ENCODE data around the gene GALNT4. TPM values are rescaled to one million over a fixed set of nuclear protein-coding genes. Genes with fewer than 3 reads are reported as not detected.

GALNT4 gene
- total RNA-seq, 2 experiments from 2014 or later, result 5.4 to 5.7 TPM

DNA sequence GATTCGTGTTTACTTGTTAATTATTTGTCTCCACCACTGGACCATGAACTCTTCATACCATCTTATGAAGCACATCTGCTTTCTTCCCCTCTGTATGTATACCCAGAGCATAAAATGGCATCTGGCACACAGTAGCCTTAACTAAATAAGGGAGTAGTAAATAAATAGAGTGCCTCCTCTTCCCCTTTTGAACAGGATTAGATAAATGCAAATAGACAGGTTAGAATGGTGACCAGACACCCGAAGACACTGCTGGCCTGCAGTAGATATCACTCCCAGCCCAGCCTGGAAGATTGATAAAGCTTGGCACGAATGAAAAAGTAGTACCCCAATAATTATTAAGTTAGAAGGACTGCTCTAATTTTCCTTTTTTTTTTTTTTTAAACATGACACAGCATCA lies 6.9 kb downstream of the GALNT4 start:
- no peak overlapping the region for H3K4me3 Mint-ChIP-seq
- DNase-seq, result no peak
- H3K36me3 Mint-ChIP-seq, result peaks cover 12% of the 10 kb centered on the region
- H3K4me1 Mint-ChIP-seq, result peaks cover 29% of the 10 kb centered on the region
- no peaks in the 10 kb centered on the region for H3K9me3 Mint-ChIP-seq
- no peaks in the 10 kb centered on the region for H3K27me3 Mint-ChIP-seq
- H3K27ac Mint-ChIP-seq, result no peak overlapping the region

DNA sequence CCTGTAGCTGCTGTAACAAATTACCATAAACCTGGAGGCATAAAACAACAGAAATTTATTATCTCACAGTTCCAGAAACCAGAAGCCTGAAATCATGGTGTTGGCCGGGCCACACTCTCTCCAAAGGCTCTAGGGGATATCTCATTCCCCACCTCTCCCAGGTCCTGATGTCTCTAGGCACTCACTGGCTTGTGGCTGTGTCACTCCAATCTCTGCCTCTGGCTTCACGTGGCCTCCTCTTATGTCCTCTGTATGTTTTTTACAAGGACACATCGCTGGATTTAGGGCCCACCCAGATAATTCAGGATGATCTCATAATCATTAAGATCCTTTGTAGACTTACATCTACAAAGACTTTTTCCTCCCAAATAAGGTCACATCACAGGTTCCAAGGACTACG lies 8.0 kb downstream of the GALNT4 start:
- H3K9me3 Mint-ChIP-seq, result no peaks in the 10 kb centered on the region
- H3K36me3 Mint-ChIP-seq, result peaks cover 8% of the 10 kb centered on the region
- DNase-seq, result no peak
- H3K4me1 Mint-ChIP-seq, result peaks cover 23% of the 10 kb centered on the region
- H3K27me3 Mint-ChIP-seq, result no peaks in the 10 kb centered on the region
- H3K4me3 Mint-ChIP-seq, result no peak overlapping the region
- H3K27ac Mint-ChIP-seq, result no peak overlapping the region

DNA sequence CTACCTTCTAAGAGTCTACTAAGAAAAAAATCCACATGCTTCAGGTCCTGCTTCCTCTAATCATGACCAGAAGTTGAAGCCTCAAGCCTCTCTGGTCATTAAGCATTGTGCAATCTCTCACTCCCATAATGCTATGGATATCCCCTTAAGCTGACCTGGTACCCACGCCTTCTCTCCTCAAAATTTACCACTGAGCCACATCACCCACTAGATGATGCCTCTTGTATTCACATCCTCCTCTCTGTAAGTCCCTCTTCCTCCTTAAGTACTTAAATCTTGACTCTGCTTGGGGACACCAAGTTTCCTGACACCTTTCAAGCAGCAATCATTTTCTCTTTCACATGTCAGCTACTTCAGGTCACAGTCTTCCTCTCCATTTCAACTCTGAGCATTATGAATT lies 9.8 kb downstream of the GALNT4 start:
- Mint-ChIP-seq H3K4me1 (peaks cover 20% of the 10 kb centered on the region), H3K27ac (no peak overlapping the region), H3K4me3 (no peak overlapping the region), H3K36me3 (peaks cover 6% of the 10 kb centered on the region), H3K9me3 (no peaks in the 10 kb centered on the region), H3K27me3 (no peaks in the 10 kb centered on the region)
- no peak for DNase-seq

- Mint-ChIP-seq H3K9me3 (no peaks in the 10 kb centered on the region), H3K4me3 (no peak overlapping the region), H3K36me3 (peaks cover 6% of the 10 kb centered on the region), H3K4me1 (peaks cover 16% of the 10 kb centered on the region), H3K27me3 (no peaks in the 10 kb centered on the region), H3K27ac (no peak overlapping the region)
- DNase-seq, result no peak
Measured at GRCh38 chr12:89513544-89513943, 11.1 kb downstream of the GALNT4 start.

DNA sequence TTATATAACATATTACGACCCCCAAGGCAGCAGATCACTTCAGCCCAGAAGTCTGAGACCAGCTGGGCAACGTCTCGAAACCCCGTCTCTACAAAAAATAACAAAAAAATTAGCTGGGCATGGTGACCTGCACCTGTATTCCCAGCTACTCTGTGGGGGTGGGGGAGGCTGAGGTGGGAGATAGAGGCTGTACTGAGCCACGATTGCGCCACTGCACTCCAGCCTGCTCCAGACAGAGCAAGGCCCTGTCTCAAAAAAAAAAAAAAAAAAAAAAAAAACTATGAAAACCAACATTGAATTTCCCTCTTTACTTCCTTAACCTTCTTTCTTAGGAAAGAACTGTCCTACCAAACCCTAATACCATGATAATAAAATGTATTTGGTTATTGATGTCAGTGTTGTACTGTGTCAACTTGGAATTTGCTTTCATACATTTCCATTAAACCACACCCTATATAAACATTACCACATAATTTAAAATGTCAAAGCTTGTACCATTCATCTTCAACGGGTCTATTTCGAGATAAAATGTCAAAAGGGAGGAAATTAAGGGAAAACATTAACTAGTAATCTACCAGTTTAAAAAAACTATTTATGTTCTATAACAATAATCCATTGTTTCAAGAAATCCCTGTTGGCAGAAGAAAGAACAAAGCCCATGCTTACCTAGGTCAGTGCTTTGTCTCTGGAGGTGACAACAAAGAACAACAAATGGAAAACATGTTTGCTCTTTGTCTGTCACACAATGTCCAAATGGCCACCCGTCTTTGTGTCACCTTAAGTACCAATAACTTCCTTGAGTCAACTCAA lies 17.4 kb downstream of the GALNT4 start:
- Mint-ChIP-seq H3K27me3 (no peaks in the 10 kb centered on the region), H3K36me3 (peaks cover 8% of the 10 kb centered on the region), H3K9me3 (no peaks in the 10 kb centered on the region), H3K4me3 (no peak overlapping the region), H3K4me1 (peaks cover 11% of the 10 kb centered on the region), H3K27ac (no peak overlapping the region)
- no peak for DNase-seq

DNA sequence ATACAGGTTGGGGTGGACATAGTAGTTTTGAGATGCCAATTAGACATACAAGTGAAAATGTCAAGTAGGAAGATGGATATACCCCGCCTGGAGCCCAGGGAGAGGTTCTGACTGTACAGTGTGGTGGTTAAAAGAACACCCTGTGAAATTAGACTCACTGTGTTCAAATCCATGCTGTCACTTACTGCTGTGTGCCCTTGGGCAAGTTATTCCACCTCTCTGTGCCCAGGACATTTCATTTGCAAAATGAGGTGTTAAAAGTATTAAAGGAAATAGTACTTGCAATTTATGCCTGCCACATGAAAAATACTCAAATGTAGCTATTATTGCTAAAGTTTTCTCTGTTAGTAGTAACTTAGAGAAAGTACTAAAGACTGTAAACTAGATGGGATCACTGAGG lies 18.5 kb downstream of the GALNT4 start:
- H3K36me3 Mint-ChIP-seq, result peaks cover 7% of the 10 kb centered on the region
- no peaks in the 10 kb centered on the region for H3K27me3 Mint-ChIP-seq
- DNase-seq, result no peak
- H3K27ac Mint-ChIP-seq, result no peak overlapping the region
- peaks cover 14% of the 10 kb centered on the region for H3K4me1 Mint-ChIP-seq
- no peak overlapping the region for H3K4me3 Mint-ChIP-seq
- H3K9me3 Mint-ChIP-seq, result no peaks in the 10 kb centered on the region

DNA sequence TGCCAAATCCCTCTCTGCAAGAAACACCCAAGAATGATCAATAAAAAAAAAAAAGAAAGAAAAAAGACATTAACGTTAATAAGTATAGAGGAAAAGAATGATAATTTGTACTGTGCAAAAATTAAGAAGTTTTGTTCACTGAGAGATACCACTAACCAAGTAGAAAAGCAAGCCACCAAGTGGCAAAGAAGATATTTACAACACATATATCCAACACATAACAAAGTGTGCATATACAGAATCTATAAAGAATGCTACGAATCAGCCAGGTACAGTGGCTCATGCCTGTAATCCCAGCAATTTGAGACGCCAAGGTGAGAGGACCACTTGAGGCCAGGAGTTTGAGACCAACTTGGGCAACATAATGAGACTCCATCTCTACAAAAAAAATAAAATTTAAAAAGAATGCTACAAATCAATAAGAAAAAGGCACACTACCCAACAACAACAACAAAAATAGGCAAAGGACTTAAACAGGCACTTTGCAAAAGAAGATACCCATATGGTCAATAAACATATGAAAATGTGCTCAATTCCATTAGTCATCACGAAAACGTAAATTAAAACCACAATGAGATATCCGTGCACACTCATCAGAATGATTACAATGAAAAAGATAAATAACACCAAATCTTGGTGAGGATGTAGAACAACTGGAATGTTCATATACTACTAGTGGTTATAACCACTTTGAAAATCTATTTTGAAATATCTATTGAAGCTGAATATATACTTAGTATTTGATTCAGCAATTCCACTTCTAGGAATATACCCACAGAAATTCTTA lies 19.8 kb downstream of the GALNT4 start:
- H3K4me1 Mint-ChIP-seq, result peaks cover 8% of the 10 kb centered on the region
- no peak for DNase-seq
- no peak overlapping the region for H3K27ac Mint-ChIP-seq
- H3K36me3 Mint-ChIP-seq, result peaks cover 7% of the 10 kb centered on the region
- no peak overlapping the region for H3K4me3 Mint-ChIP-seq
- H3K9me3 Mint-ChIP-seq, result no peaks in the 10 kb centered on the region
- H3K27me3 Mint-ChIP-seq, result no peaks in the 10 kb centered on the region

- H3K27me3 Mint-ChIP-seq, result no peaks in the 10 kb centered on the region
- no peaks in the 10 kb centered on the region for H3K9me3 Mint-ChIP-seq
- peaks cover 7% of the 10 kb centered on the region for H3K36me3 Mint-ChIP-seq
- peaks cover 6% of the 10 kb centered on the region for H3K4me1 Mint-ChIP-seq
- no peak overlapping the region for H3K4me3 Mint-ChIP-seq
- DNase-seq, result no peak
- no peak overlapping the region for H3K27ac Mint-ChIP-seq
Measured at GRCh38 chr12:89501793-89502192, 22.8 kb downstream of the GALNT4 start.

DNA sequence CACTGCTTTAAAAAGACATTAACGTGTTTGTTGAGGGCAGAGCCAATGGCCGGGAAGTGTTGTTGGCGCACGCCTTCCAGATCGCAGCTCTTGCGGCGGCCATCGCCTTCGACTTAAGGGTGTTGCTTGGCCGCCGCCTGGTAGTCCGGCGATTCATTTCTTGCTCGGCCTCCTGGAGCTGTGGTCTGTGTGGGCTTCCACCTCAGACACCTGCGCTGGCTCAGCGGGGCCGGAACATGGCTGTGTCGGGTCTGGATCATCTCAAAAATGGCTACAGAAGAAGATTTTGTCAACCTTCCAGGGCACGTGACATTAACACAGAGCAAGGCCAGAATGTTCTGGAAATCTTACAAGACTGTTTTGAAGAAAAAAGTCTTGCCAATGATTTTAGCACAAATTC lies 24.7 kb downstream of the GALNT4 start:
- no peaks in the 10 kb centered on the region for H3K9me3 Mint-ChIP-seq
- no peak overlapping the region for H3K4me3 Mint-ChIP-seq
- H3K27me3 Mint-ChIP-seq, result no peaks in the 10 kb centered on the region
- DNase-seq, result no peak
- no peak overlapping the region for H3K27ac Mint-ChIP-seq
- peaks cover 11% of the 10 kb centered on the region for H3K4me1 Mint-ChIP-seq
- peaks cover 11% of the 10 kb centered on the region for H3K36me3 Mint-ChIP-seq

DNA sequence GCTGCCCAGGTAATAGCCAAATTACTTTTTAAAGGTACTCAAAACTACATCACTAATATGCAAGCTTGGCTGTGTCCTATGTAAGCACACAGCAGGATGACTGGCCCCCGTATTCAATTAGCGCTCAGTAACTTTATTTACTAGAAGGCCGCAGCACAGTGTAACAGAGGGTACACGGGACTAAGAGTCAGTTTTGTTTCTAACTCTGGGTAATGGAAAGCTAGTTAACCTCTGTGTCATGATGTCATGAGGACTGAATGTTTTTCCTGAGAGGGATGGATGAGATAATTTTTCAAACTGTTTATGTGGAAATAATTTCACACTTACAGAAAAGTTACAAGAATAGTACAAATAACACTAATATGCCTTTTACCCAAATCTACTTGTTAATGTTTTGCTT lies 27.1 kb downstream of the GALNT4 start:
- Mint-ChIP-seq H3K4me1 (peaks cover 26% of the 10 kb centered on the region), H3K36me3 (peaks cover 16% of the 10 kb centered on the region), H3K4me3 (no peak overlapping the region), H3K9me3 (no peaks in the 10 kb centered on the region), H3K27me3 (no peaks in the 10 kb centered on the region), H3K27ac (no peak overlapping the region)
- no peak for DNase-seq

- Mint-ChIP-seq H3K36me3 (peaks cover 16% of the 10 kb centered on the region), H3K4me3 (no peak overlapping the region), H3K27ac (no peak overlapping the region), H3K4me1 (peaks cover 26% of the 10 kb centered on the region), H3K27me3 (no peaks in the 10 kb centered on the region), H3K9me3 (no peaks in the 10 kb centered on the region)
- DNase-seq, result no peak
Measured at GRCh38 chr12:89497005-89497404, 27.6 kb downstream of the GALNT4 start.

GRCh38 chr12:89494411-89495231 lies 30.0 kb downstream of the GALNT4 start:
- H3K36me3 Mint-ChIP-seq, result peaks cover 14% of the 10 kb centered on the region
- H3K27ac Mint-ChIP-seq, result peak overlapping the region; percentile 84
- H3K4me3 Mint-ChIP-seq, result peak overlapping the region; percentile 32
- peak; percentile 43 for DNase-seq
- no peaks in the 10 kb centered on the region for H3K27me3 Mint-ChIP-seq
- peaks cover 23% of the 10 kb centered on the region for H3K4me1 Mint-ChIP-seq
- H3K9me3 Mint-ChIP-seq, result no peaks in the 10 kb centered on the region

GRCh38 chr12:89493670-89494302 lies 30.8 kb downstream of the GALNT4 start:
- H3K9me3 Mint-ChIP-seq, result no peaks in the 10 kb centered on the region
- H3K27ac Mint-ChIP-seq, result no peak overlapping the region
- H3K36me3 Mint-ChIP-seq, result peaks cover 14% of the 10 kb centered on the region
- no peak overlapping the region for H3K4me3 Mint-ChIP-seq
- H3K4me1 Mint-ChIP-seq, result peaks cover 23% of the 10 kb centered on the region
- H3K27me3 Mint-ChIP-seq, result no peaks in the 10 kb centered on the region
- DNase-seq, result no peak

- Mint-ChIP-seq H3K9me3 (no peaks in the 10 kb centered on the region), H3K36me3 (peaks cover 14% of the 10 kb centered on the region), H3K27ac (no peak overlapping the region), H3K27me3 (no peaks in the 10 kb centered on the region), H3K4me3 (no peak overlapping the region), H3K4me1 (peaks cover 23% of the 10 kb centered on the region)
- DNase-seq, result no peak
Measured at GRCh38 chr12:89492883-89493282, 31.7 kb downstream of the GALNT4 start.

DNA sequence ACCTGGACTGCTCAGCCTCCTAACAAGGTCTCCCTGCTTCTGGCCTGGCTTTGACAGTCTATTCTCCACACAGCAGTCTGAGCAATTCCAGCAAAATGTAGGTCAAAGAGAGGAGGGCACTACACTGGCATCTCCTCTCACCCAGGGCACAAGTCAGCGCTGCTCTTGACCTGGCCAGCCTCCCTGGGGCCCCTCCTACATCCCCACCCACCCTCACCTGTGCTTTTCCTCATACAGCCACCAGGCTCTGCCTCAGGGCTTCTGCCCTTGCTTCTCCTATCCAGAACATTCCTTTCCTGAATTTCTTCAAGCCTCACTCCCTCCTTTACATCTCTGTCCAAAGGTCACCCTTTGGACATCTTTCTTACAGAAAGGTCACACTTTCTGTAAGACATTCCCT lies 33.7 kb downstream of the GALNT4 start:
- Mint-ChIP-seq H3K4me3 (no peak overlapping the region), H3K36me3 (peaks cover 13% of the 10 kb centered on the region), H3K27me3 (no peaks in the 10 kb centered on the region), H3K9me3 (no peaks in the 10 kb centered on the region), H3K4me1 (peaks cover 21% of the 10 kb centered on the region), H3K27ac (no peak overlapping the region)
- DNase-seq, result no peak

Data from activated naive CD8-positive, alpha-beta T cell treated with anti-CD3 and anti-CD28 coated beads for 36 hours (primary cell).